ENCODE results near the gene FAM184A. TPM values are rescaled to one million over a fixed set of nuclear protein-coding genes. Genes with fewer than 3 reads are reported as not detected.

Gene FAM184A
- total and polyA plus RNA-seq, 9 of the 15 experiments (the other 6 are each of a cell fraction or from before 2014, with no cell fraction given): 6.4 to 18.7 (median 13.1) TPM

DNA sequence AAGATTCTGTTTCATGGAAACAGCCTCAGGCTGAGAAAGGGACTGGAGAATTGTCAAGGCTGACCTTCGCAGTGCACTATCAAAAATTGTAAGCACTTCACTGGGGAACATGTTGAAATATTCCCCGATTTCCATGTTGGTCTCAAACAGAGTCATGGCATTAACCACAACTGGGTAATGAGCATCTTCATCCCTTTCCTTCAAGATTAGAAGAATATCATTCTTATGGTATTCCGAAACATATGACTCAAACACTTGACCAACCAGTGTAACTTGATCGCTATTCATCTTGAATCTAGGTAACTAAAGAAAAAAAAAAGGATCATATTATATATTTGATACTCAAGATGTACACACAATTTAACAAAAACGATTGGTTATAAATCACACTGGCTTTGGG lies 147.0 kb downstream of the FAM184A start:
- Histone ChIP-seq H3K4me2 (ENCODE audit: insufficient read depth, low read length) (no peak overlapping the region), H2AFZ (ENCODE audit: low read depth, low read length) (no peak overlapping the region), H3K9me3 (replicated peaks; ENCODE audit: control insufficient read depth, insufficient read depth, low read depth, low read length) (peaks cover 1% of the 10 kb centered on the region), H3K9ac (ENCODE audit: insufficient read depth in 1 of 2, low read depth in 2 of 2, low read length in 2 of 2) (no peak overlapping the region), H3K4me3 (no peak overlapping the region), H3K36me3 (ENCODE audit: control insufficient read depth, insufficient read depth, low read length) (peaks cover 48% of the 10 kb centered on the region), H4K20me1 (replicated peaks; ENCODE audit: control insufficient read depth, insufficient read depth, low read length) (no peaks in the 10 kb centered on the region), H3K27me3 (ENCODE audit: control insufficient read depth in 2 of 2, insufficient read depth in 2 of 2, low read length in 2 of 2) (no peaks in the 10 kb centered on the region), H3K4me1 (replicated peaks in 1 of 2; ENCODE audit: control insufficient read depth in 2 of 2, insufficient read depth in 2 of 2, low read length in 2 of 2) (peaks cover 8 to 14% of the 10 kb centered on the region in 2 experiments; a peak in 4 of 5 replicates), H3K79me2 (ENCODE audit: control insufficient read depth, insufficient read depth, low read length) (peaks cover 46% of the 10 kb centered on the region), H3K9me1 (ENCODE audit: control insufficient read depth, insufficient read depth, low read length) (no peaks in the 10 kb centered on the region), H3K27ac (ENCODE audit: extremely low read depth, low read depth, low read length) (no peak overlapping the region)
- WGBS (ENCODE audit: insufficient coverage, low coverage, missing lambda C conversion rate): 80% methylated on average over 5 of the region's 5 CpGs
- in situ Hi-C loops (cut with MboI) (no loop called here), intact Hi-C loops (cut with micrococcal nuclease) (loop anchor here (10.0 kb wide), 1 partner anchor 793 kb away; no protein-coding TSS in a partner anchor)
- POLR2A ChIA-PET: interaction anchor here (0.6 kb wide), 1 partner anchor 37 kb away, joined by 4 read pairs; the partner anchor contains the start of gene ASF1A
- CTCF ChIA-PET (ENCODE audit: low intra/inter-chr PET ratio): no interaction called here
- FAIRE-seq (no peak), DNase-seq (ENCODE audit: extremely low read depth in 1 of 4, low spot score in 3 of 4) (no peak), ATAC-seq (no peak)
- no TSS peak for BruUV-seq (replicated peaks)
- TF ChIP-seq, protein P1, sequence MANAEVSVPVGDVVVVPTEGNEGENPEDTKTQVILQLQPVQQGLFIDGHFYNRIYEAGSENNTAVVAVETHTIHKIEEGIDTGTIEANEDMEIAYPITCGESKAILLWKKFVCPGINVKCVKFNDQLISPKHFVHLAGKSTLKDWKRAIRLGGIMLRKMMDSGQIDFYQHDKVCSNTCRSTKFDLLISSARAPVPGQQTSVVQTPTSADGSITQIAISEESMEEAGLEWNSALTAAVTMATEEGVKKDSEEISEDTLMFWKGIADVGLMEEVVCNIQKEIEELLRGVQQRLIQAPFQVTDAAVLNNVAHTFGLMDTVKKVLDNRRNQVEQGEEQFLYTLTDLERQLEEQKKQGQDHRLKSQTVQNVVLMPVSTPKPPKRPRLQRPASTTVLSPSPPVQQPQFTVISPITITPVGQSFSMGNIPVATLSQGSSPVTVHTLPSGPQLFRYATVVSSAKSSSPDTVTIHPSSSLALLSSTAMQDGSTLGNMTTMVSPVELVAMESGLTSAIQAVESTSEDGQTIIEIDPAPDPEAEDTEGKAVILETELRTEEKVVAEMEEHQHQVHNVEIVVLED (CRISPR knock-in tag; IDR thresholded peaks at IDR 0.05): no peak
- no peak for TF ChIP-seq ZNF217 (CRISPR knock-in tag; IDR thresholded peaks at IDR 0.05)
- no peak for TF ChIP-seq ZNF639 (CRISPR knock-in tag; conservative IDR thresholded peaks at IDR 0.05 in 1 of 2, IDR thresholded peaks at IDR 0.05 in 1 of 2)
- no peak for TF ChIP-seq CHD1 (IDR thresholded peaks at IDR 0.05; ENCODE audit: low read length)
- no peak for TF ChIP-seq GATAD2A (IDR thresholded peaks at IDR 0.05)
- no peak for TF ChIP-seq KDM1A (IDR thresholded peaks at IDR 0.05)
- TF ChIP-seq ZNF12 (CRISPR knock-in tag; IDR thresholded peaks at IDR 0.05): no peak
- no peak for TF ChIP-seq POLR2G (IDR thresholded peaks at IDR 0.05; ENCODE audit: low read depth, low read length)
- TF ChIP-seq HDAC6 (IDR thresholded peaks at IDR 0.05; ENCODE audit: low read depth, low read length): no peak
- TF ChIP-seq ZNF23 (CRISPR knock-in tag; IDR thresholded peaks at IDR 0.05): no peak

All from K562 (cell line).